CD1c-positive myeloid dendritic cell (primary cell): ENCODE data around the gene NEURL1B.
A peak's percentile ranks its signal among the peaks of the same experiment; 100 is the strongest.

ENCODE experiments used
- DNase-seq: peaks from one replicate; pipeline ENCODE4 v3.0.0-alpha.2; 2016; ENCODE audit errors: extremely low spot score

NEURL1B gene

GRCh38 chr5:172678362-172678874, 37.4 kb downstream of the NEURL1B start:
- peak; percentile 14 for DNase-seq

- no peak for DNase-seq
Measured at GRCh38 chr5:172678902-172679301, 37.8 kb downstream of the NEURL1B start.

GRCh38 chr5:172679628-172680212, 38.7 kb downstream of the NEURL1B start:
- no peak for DNase-seq

- peak; percentile 75 for DNase-seq
Measured at GRCh38 chr5:172680921-172681320, 39.9 kb downstream of the NEURL1B start.

- DNase-seq, result no peak
Measured at GRCh38 chr5:172681421-172681820, 40.4 kb downstream of the NEURL1B start.

DNA sequence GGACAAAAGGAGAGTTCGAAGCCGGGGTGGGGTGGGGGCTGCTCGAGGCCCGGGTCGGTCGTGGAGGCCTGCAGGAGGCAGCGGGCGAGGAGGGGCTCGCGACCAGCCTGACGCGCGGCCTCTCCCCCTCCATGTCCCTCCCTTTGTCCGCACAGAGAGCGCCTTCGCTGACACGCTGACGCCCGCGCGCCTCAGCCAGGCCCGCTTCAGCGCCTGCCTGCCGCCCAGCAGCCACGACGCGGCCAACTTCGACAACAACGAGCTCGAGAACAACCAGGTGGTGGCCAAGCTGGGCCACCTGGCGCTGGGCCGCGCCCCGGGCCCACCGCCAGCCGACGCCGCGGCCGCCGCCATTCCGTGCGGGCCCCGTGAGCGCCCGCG, 42.2 kb downstream of the NEURL1B start:
- DNase-seq, result no peak

DNA sequence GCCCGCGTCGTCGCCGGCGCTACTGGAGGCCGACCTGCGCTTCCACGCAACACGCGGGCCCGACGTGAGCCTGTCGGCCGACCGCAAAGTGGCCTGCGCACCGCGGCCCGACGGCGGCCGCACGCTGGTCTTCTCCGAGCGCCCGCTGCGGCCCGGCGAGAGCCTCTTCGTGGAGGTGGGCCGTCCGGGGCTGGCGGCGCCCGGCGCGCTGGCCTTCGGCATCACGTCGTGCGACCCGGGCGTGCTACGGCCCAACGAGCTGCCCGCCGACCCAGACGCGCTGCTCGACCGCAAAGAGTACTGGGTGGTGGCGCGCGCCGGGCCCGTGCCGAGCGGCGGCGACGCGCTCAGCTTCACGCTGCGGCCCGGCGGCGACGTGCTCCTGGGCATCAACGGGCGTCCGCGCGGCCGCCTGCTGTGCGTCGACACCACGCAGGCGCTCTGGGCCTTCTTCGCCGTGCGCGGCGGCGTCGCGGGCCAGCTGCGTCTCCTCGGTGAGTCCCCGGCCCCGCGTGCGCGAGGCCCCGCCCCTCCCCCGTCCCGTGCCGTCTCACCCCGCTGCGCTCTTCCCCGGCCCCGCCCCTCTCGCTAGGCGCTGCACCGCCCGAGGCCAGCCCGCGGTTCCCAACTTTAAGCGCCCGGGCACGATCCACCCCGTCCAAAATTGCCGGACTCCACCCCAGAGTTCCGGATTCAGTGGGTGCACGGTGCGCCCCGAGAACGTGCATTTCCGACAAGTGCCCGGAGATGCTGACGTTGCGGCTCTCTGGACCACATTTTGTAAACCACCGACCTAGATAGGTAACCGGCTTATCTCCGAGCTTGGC, 42.8 kb downstream of the NEURL1B start:
- peak; percentile 49 for DNase-seq

- no peak for DNase-seq
Measured at GRCh38 chr5:172685091-172685490, 44.0 kb downstream of the NEURL1B start.

GRCh38 chr5:172686111-172686510, 45.0 kb downstream of the NEURL1B start:
- no peak for DNase-seq

- no peak for DNase-seq
Measured at GRCh38 chr5:172686539-172687390, 45.7 kb downstream of the NEURL1B start.

DNA sequence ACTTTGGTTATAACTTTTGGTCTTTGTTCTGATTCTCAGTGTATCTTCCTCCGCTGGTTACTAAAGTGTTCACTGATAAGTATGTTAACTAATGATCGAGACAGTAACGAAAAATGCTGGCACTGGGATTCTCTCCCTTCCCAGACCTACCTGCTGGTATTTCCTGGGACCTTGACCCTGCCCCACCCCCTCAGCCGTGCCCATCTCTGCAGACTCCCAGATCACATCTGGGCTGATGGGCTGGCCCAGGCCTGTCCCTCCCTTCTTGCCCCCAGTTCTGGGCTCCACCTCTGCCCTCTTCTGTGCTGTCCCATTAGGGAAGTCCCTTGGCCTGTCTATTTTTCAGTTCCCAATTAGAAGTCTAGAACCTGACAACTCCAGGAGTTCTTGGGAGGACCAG, 46.9 kb downstream of the NEURL1B start:
- peak; percentile 28 for DNase-seq

- DNase-seq, result peak; percentile 18
Measured at GRCh38 chr5:172688349-172689217, 47.5 kb downstream of the NEURL1B start.

DNA sequence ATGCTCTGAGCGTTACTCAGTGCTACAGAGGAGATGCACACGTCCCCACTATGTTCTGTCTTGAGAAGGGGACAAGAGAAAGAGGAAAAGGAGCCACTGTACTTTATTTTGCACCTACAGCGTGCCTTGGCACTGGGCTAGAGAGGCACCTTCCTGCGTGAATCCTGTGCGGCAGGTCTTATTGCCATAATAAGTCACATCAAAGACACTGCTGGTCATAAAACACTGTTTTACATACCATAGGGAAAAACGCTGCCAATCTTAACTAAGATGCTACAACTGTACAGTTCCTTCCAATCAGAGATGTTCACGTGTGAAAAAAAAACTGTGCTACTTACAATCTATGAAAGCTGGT, 48.1 kb downstream of the NEURL1B start:
- DNase-seq, result no peak

- DNase-seq, result no peak
Measured at GRCh38 chr5:172689801-172690200, 48.7 kb downstream of the NEURL1B start.

DNA sequence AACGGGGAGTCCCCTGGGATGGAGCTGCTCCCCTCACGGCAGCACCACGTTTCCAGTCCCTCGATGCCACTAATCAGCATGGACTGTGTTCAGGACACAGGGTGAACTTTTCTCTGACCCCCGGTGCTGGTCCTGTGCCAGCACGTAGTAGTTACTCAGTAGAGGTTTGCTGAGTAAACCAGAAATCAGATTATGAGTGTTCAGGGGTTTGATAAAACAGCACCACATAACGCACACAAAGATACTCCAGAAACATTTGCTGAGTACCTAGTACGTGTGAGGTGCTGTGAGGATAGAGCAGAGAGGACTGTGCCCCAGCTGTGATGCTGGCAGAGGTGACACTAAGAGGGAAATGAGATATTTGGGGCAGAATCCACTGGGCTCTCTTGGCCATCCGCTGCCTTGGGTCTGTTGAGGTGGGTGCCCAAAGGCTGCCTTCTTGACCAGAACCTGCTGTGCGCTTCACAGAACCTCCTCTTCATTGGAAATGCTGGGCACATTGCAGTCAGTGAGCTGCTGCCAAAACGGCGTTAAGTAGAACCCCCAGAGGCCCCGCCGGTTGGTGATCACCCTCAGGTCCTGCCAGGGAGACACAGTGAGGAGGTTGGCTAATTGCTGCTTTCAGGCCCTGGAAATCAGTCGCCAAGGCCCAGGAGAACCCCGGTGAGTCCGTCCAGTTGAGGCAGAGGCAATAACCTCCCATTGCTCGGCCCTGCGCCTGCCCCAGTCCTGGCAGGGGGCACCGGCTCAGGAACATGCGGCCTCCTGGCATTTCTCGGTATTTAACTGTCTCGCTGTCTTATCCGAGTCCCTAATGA, 49.4 kb downstream of the NEURL1B start:
- DNase-seq, result no peak

- no peak for DNase-seq
Measured at GRCh38 chr5:172691886-172692285, 50.8 kb downstream of the NEURL1B start.

- DNase-seq, result no peak
Measured at GRCh38 chr5:172692451-172692850, 51.4 kb downstream of the NEURL1B start.

DNA sequence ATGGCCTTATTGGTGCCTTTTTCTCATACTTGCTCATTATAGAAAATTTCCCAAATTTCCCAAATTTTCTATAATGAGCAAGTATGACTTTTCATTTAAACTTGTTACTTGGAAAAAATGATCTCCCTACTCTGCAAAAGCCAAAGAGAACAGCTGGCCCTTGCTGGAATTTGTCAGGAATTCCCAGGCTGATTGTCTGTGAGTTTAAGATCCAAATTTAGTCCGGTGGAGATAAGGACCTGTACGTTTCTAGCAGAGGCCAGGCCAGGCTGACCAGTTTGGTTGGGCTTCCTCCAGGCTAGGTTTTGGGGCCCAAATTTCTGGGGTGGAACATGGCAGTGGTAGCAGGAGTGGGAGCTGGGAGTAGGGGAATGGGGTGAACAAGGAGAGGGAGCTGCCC, 51.9 kb downstream of the NEURL1B start:
- DNase-seq, result no peak

DNA sequence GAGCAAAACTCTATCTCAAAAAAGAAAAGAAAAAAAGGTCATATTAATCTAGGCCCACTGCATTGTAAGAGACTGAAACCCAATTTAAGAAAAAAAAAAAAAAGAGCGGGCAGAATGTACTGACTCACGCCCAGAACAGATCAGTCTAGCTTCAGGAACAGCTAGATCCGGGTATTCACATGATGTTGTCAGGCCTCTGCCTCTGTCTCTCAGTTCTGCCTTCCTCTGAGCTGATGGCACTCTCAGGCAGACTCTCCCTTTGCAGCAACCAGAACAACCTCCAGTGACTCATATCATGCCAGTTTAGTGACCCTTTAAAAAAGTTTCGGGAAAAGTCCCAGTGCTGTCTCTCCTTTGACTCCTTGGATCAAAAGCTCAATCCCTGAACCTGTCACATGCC, 53.0 kb downstream of the NEURL1B start:
- DNase-seq, result no peak

- DNase-seq, result no peak
Measured at GRCh38 chr5:172694541-172694940, 53.5 kb downstream of the NEURL1B start.
